H9 (cell line): ENCODE measurements around the gene TDP2. TPM values are rescaled to one million over a fixed set of nuclear protein-coding genes. Genes with fewer than 3 reads are reported as not detected.

ENCODE experiments used
- DNase-seq: peaks from one replicate; pipeline ENCODE4 v3.0.0-alpha.2; 2017
- H2AFZ ChIP-seq: one replicate; pipeline ENCODE4 v1.6.1; 2013; ENCODE audit warnings: mild to moderate bottlenecking, low read length, control low read depth, moderate library complexity
- H2AK5ac ChIP-seq: 2 replicates; pipeline ENCODE4 v1.6.1; 2013; ENCODE audit warnings: low read length, control low read depth, mixed read lengths; ENCODE audit not compliant: insufficient read length
- H2BK120ac ChIP-seq: one replicate; pipeline ENCODE4 v1.6.1; 2013; ENCODE audit warnings: low read depth, mild to moderate bottlenecking, low read length, control low read depth, inconsistent platforms; ENCODE audit not compliant: poor library complexity, severe bottlenecking
- H2BK12ac ChIP-seq: 2 replicates; pipeline ENCODE4 v1.6.1; 2013; ENCODE audit warnings: low read length, control low read depth, mixed read lengths, low read depth; ENCODE audit not compliant: insufficient read length
- H2BK15ac ChIP-seq: 2 replicates; pipeline ENCODE4 v1.6.1; 2013; ENCODE audit warnings: low read depth, low read length, control low read depth
- H2BK20ac ChIP-seq: one replicate; pipeline ENCODE4 v1.6.1; 2013; ENCODE audit warnings: low read depth, mild to moderate bottlenecking, low read length, control low read depth, inconsistent platforms; ENCODE audit not compliant: poor library complexity, severe bottlenecking
- H2BK5ac ChIP-seq: 2 replicates; pipeline ENCODE4 v1.6.1; 2013; ENCODE audit warnings: low read length, control low read depth, mixed read lengths; ENCODE audit not compliant: insufficient read length
- H3K14ac ChIP-seq: 2 replicates; pipeline ENCODE4 v1.6.1; 2013; ENCODE audit warnings: low read length, control low read depth; ENCODE audit not compliant: insufficient read depth
- H3K18ac ChIP-seq: 2 replicates; pipeline ENCODE4 v1.6.1; 2013; ENCODE audit warnings: low read depth, mild to moderate bottlenecking, mixed read lengths, low read length, control low read depth; ENCODE audit not compliant: insufficient read length
- H3K23ac ChIP-seq: 2 replicates; pipeline ENCODE4 v1.6.1; 2013; ENCODE audit warnings: low read length, control low read depth, mixed read lengths, low read depth; ENCODE audit not compliant: insufficient read length
- H3K23me2 ChIP-seq: 2 replicates; pipeline ENCODE4 v1.6.1; 2013; ENCODE audit warnings: low read depth, mild to moderate bottlenecking, mixed read lengths, low read length, control low read depth; ENCODE audit not compliant: insufficient read length, poor library complexity, severe bottlenecking
- H3K27ac ChIP-seq: 2 replicates; pipeline ENCODE4 v1.5.1; 2013; ENCODE audit warnings: low read length, control low read depth, mixed read lengths, low read depth; ENCODE audit not compliant: insufficient read length
- H3K27me3 ChIP-seq: 2 replicates; pipeline ENCODE4 v1.6.1; 2013; ENCODE audit warnings: low read length, control low read depth, inconsistent platforms; ENCODE audit not compliant: insufficient read depth
- H3K4ac ChIP-seq: 2 replicates; pipeline ENCODE4 v1.6.1; 2013; ENCODE audit warnings: low read depth, mild to moderate bottlenecking, control low read depth, inconsistent platforms, low read length, moderate library complexity
- H3K4me1 ChIP-seq: 2 replicates; pipeline ENCODE4 v1.6.1; 2013; ENCODE audit warnings: low read length, control low read depth, inconsistent platforms; ENCODE audit not compliant: insufficient read depth
- H3K4me2 ChIP-seq: 2 replicates; pipeline ENCODE4 v1.6.1; 2013; ENCODE audit warnings: low read length, control low read depth, mixed read lengths; ENCODE audit not compliant: insufficient read length, insufficient read depth
- H3K56ac ChIP-seq: 2 replicates; pipeline ENCODE4 v1.6.1; 2013; ENCODE audit warnings: low read depth, mild to moderate bottlenecking, mixed read lengths, low read length, control low read depth; ENCODE audit not compliant: insufficient read length
- H3K79me1 ChIP-seq: 2 replicates; pipeline ENCODE4 v1.6.1; 2013; ENCODE audit warnings: low read depth, mild to moderate bottlenecking, moderate library complexity, low read length, control low read depth, inconsistent platforms; ENCODE audit not compliant: insufficient read depth, poor library complexity, severe bottlenecking
- H3K79me2 ChIP-seq: 2 replicates; pipeline ENCODE4 v1.6.1; 2013; ENCODE audit warnings: low read length, control low read depth, inconsistent platforms; ENCODE audit not compliant: insufficient read depth
- H3K9ac ChIP-seq: 2 replicates; pipeline ENCODE4 v1.6.1; 2013; ENCODE audit warnings: low read length, control low read depth, mixed read lengths; ENCODE audit not compliant: insufficient read length; ENCODE audit errors: extremely low read depth
- H3K9me3 ChIP-seq: one replicate; pipeline ENCODE4 v1.6.1; 2013; ENCODE audit warnings: low read depth, low read length, inconsistent platforms; ENCODE audit not compliant: control insufficient read depth
- H3T11ph ChIP-seq: one replicate; pipeline ENCODE4 v1.6.1; 2013; ENCODE audit warnings: mild to moderate bottlenecking, low read length, control low read depth, inconsistent platforms
- H4K20me1 ChIP-seq: one replicate; pipeline ENCODE4 v1.6.1; 2013; ENCODE audit not compliant: control insufficient read depth, insufficient read length, insufficient read depth
- H4K5ac ChIP-seq: 2 replicates; pipeline ENCODE4 v1.6.1; 2013; ENCODE audit warnings: low read depth, mild to moderate bottlenecking, mixed read lengths, low read length, control low read depth; ENCODE audit not compliant: insufficient read length
- H4K8ac ChIP-seq: replicated peaks from 2 replicates; pipeline ENCODE4 v1.6.1; 2013; ENCODE audit warnings: low read length, control low read depth, mixed read lengths, low read depth; ENCODE audit not compliant: insufficient read length
- H4K91ac ChIP-seq: 2 replicates; pipeline ENCODE4 v1.6.1; 2013; ENCODE audit warnings: low read depth, mild to moderate bottlenecking, moderate library complexity, mixed read lengths, low read length, control low read depth; ENCODE audit not compliant: insufficient read length
- H3K27ac Mint-ChIP-seq, 3 experiments: 2 replicates in 2 of 3; 3 replicates in 1 of 3; pipeline ENCODE4 v1.8.0; 2020 to 2021; ENCODE audit warnings: mixed read lengths in 3 of 3, mild to moderate bottlenecking in 1 of 3, moderate library complexity in 1 of 3
- H3K27me3 Mint-ChIP-seq: 2 replicates; pipeline ENCODE4 v1.8.0; 2021; ENCODE audit warnings: low read depth, mild to moderate bottlenecking, moderate library complexity, mixed read lengths
- H3K36me3 Mint-ChIP-seq, 3 experiments: 2 replicates in 2 of 3; 3 replicates in 1 of 3; pipeline ENCODE4 v1.8.0; 2020 to 2021; ENCODE audit warnings: low read depth in 3 of 3, mixed read lengths in 3 of 3; ENCODE audit not compliant: insufficient read depth in 1 of 3
- H3K4me1 Mint-ChIP-seq, 2 experiments: 2 replicates each; pipeline ENCODE4 v1.8.0; 2020; ENCODE audit warnings: mixed read lengths in 2 of 2
- H3K4me3 Mint-ChIP-seq, 2 experiments: 2 replicates in 1 of 2; 3 replicates in 1 of 2; pipeline ENCODE4 v1.8.0; 2020 to 2021; ENCODE audit warnings: mild to moderate bottlenecking in 2 of 2, mixed read lengths in 2 of 2, moderate library complexity in 1 of 2
- H3K9me3 Mint-ChIP-seq, 2 experiments: 2 replicates in 1 of 2; 3 replicates in 1 of 2; pipeline ENCODE4 v1.8.0; 2020; ENCODE audit warnings: mild to moderate bottlenecking in 2 of 2, mixed read lengths in 2 of 2, moderate library complexity in 1 of 2
- CTCF ChIP-seq: fragments of 200-600 bp; sonication (generic); conservative IDR thresholded peaks from 3 replicates; pipeline ENCODE4 v1.8.0; 2021; ENCODE audit warnings: antibody characterized with exemption, mild to moderate bottlenecking
- WGBS: extraction: QIAGEN DNeasy Blood & Tissue Kit; methylation state at CpG from one replicate; pipeline ENCODE4 v1.1.7; 2013; ENCODE audit warnings: missing lambda C conversion rate, low lambda C conversion rate, mixed read lengths; ENCODE audit not compliant: insufficient read length; ENCODE audit errors: extremely low coverage; 5-methylcytosine and 5-hydroxymethylcytosine counted together
- total RNA-seq: library from RNA; stranded (reverse); gene quantifications from 2 replicates; pipeline ENCODE4 v1.2.1, GENCODE V29; 2021

TDP2 gene
- total RNA-seq, 1 experiment from 2014 or later: 55.6 TPM

GRCh38 chr6:24694198-24694597 lies 27.5 kb upstream of the TDP2 start:
- Histone ChIP-seq H3K79me2 (no peaks in the 10 kb centered on the region), H3K79me1 (no peaks in the 10 kb centered on the region), H2AFZ (no peak overlapping the region), H4K5ac (no peak overlapping the region), H2BK5ac (no peak overlapping the region), H2BK120ac (no peak overlapping the region), H2AK5ac (no peak overlapping the region), H4K8ac (no peak overlapping the region), H3K23me2 (no peaks in the 10 kb centered on the region), H3K23ac (no peak overlapping the region), H4K91ac (no peak overlapping the region), H2BK20ac (no peak overlapping the region), H3K27me3 (no peaks in the 10 kb centered on the region), H3K18ac (no peak overlapping the region), H4K20me1 (no peaks in the 10 kb centered on the region), H3T11ph (no peak overlapping the region), H3K4me1 (no peaks in the 10 kb centered on the region), H3K14ac (no peak overlapping the region), H3K56ac (no peak overlapping the region), H3K27ac (no peak overlapping the region), H2BK12ac (no peak overlapping the region), H3K9ac (no peak overlapping the region), H3K4ac (no peak overlapping the region), H2BK15ac (no peak overlapping the region), H3K9me3 (no peaks in the 10 kb centered on the region), H3K4me2 (no peak overlapping the region)
- Mint-ChIP-seq H3K4me1 (no peaks in the 10 kb centered on the region; a peak in 2 of 4 replicates), H3K4me3 (no peak overlapping the region), H3K9me3 (no peaks in the 10 kb centered on the region), H3K36me3 (peaks cover 0 to 11% (median 5%) of the 10 kb centered on the region in 3 experiments; a peak in 5 of 7 replicates), H3K27ac (no peak overlapping the region), H3K27me3 (no peaks in the 10 kb centered on the region)
- TF ChIP-seq CTCF: no peak
- no CpG with 5 or more reads among the region's 1 CpG for whole genome bisulfite sequencing
- DNase-seq: no peak
